ENCODE data around the gene B3GNT5. TPM values are rescaled to one million over a fixed set of nuclear protein-coding genes. Genes with fewer than 3 reads are reported as not detected.

Gene B3GNT5
- total and polyA plus RNA-seq, 2 donors (not counting 3 experiments of a cell fraction or from before 2014, with no cell fraction given): 4.1 to 25.6 TPM

GRCh38 chr3:183252118-183252782, 803 bp upstream of the B3GNT5 start:
- FAIRE-seq (no peak), DNase-seq (ENCODE audit: low read depth, low spot score) (no peak)
- H3K36me3 ChIP-seq (ENCODE audit: control insufficient read depth in 2 of 2, extremely low read depth in 1 of 2, insufficient read depth in 2 of 2, low read length in 2 of 2): no peaks in the 10 kb centered on the region
- H3K4me3 ChIP-seq (replicated peaks in 1 of 3; ENCODE audit: insufficient read depth in 1 of 3, low read depth in 1 of 3, low read length in 3 of 3): no peak overlapping the region
- no peaks in the 10 kb centered on the region for H3K27me3 ChIP-seq (ENCODE audit: control insufficient read depth in 2 of 2, insufficient read depth in 2 of 2, low read length in 2 of 2)
- peaks cover 13% of the 10 kb centered on the region for H3K4me1 ChIP-seq (ENCODE audit: control insufficient read depth, extremely low read depth, insufficient read depth, low read length)
- intact Hi-C loops (cut with micrococcal nuclease): loop anchor here (2.0 kb wide), 1 partner anchor 67 kb away; no protein-coding TSS in a partner anchor
- H3K79me2 ChIP-seq (ENCODE audit: control insufficient read depth, insufficient read depth, low read length): peaks cover 23% of the 10 kb centered on the region
- H3K27ac ChIP-seq (ENCODE audit: insufficient read depth, low read depth, low read length): no peak overlapping the region
- CTCF ChIA-PET: interaction anchor here (1.3 to 5.4 kb wide), 10 partner anchors 9 to 132 kb away, joined by 3 to 41 read pairs (median 5); no protein-coding TSS in a partner anchor
- POLR2A ChIA-PET: no interaction called here
- no TSS peak for BruUV-seq (replicated peaks)
- TF ChIP-seq GATA2 (IDR thresholded peaks at IDR 0.05; ENCODE audit: insufficient read depth, insufficient read length, low read depth, low read length): no peak
- TF ChIP-seq POLR2AphosphoS5 (IDR thresholded peaks at IDR 0.05; ENCODE audit: insufficient read depth, low read depth, low read length): no peak
- TF ChIP-seq EZH2 (IDR thresholded peaks at IDR 0.05; ENCODE audit: borderline replicate concordance, low read depth, low read length, severe bottlenecking): no peak
- TF ChIP-seq, protein P1, sequence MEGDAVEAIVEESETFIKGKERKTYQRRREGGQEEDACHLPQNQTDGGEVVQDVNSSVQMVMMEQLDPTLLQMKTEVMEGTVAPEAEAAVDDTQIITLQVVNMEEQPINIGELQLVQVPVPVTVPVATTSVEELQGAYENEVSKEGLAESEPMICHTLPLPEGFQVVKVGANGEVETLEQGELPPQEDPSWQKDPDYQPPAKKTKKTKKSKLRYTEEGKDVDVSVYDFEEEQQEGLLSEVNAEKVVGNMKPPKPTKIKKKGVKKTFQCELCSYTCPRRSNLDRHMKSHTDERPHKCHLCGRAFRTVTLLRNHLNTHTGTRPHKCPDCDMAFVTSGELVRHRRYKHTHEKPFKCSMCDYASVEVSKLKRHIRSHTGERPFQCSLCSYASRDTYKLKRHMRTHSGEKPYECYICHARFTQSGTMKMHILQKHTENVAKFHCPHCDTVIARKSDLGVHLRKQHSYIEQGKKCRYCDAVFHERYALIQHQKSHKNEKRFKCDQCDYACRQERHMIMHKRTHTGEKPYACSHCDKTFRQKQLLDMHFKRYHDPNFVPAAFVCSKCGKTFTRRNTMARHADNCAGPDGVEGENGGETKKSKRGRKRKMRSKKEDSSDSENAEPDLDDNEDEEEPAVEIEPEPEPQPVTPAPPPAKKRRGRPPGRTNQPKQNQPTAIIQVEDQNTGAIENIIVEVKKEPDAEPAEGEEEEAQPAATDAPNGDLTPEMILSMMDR (IDR thresholded peaks at IDR 0.05; ENCODE audit: extremely low read depth in 1 of 2, insufficient read depth in 1 of 2, low read depth in 1 of 2, low read length in 2 of 2): no peak
- no peak for TF ChIP-seq JUN (IDR thresholded peaks at IDR 0.05; ENCODE audit: borderline replicate concordance, insufficient read depth, insufficient read length, low read depth)
- TF ChIP-seq MAX (IDR thresholded peaks at IDR 0.05; ENCODE audit: insufficient read depth, insufficient read length): no peak
- no peak for TF ChIP-seq MYC (IDR thresholded peaks at IDR 0.05; ENCODE audit: low read depth, low read length)
- no peak for TF ChIP-seq FOS (IDR thresholded peaks at IDR 0.05; ENCODE audit: borderline replicate concordance, insufficient read depth, low read length)
- TF ChIP-seq POLR2A (IDR thresholded peaks at IDR 0.05; ENCODE audit: low read depth, low read length): no peak
- no peaks in the 10 kb centered on the region for H3K9me3 ChIP-seq (replicated peaks; ENCODE audit: control insufficient read depth, insufficient read depth, low read length)
- H4K20me1 ChIP-seq (replicated peaks; ENCODE audit: control insufficient read depth, extremely low read depth, insufficient read depth, low read length): no peaks in the 10 kb centered on the region
- no peak overlapping the region for H2AFZ ChIP-seq (ENCODE audit: low read depth, low read length)
- dilution Hi-C loops (cut with MboI; ENCODE audit: extremely low pct_ligation_motif_present, low sequenced_read_pairs): no loop called here
- H3K4me2 ChIP-seq (ENCODE audit: insufficient read depth, low read length): peak overlapping the region; percentile 88
- no peak overlapping the region for H3K9ac ChIP-seq (replicated peaks; ENCODE audit: extremely low read depth, insufficient read depth, low read length)
- no peaks in the 10 kb centered on the region for H3K9me1 ChIP-seq (replicated peaks; ENCODE audit: control insufficient read depth, extremely low read depth, insufficient read depth, low read length)
